ENCODE measurements around the gene LRP5.

LRP5 gene

GRCh38 chr11:68312117-68312779, at the start of gene LRP5:
Gene LRP5, plus strand, starts transcription at chr11:68312591. Its CDS starts 124 bp downstream, at chr11:68312715.
- DNase-seq = no peak

GRCh38 chr11:68263444-68264035, 48.9 kb upstream of the LRP5 start:
- DNase-seq = no peak

GRCh38 chr11:68264244-68264643, 48.1 kb upstream of the LRP5 start:
- DNase-seq = no peak

- DNase-seq = no peak
Measured at GRCh38 chr11:68264741-68265540, 47.5 kb upstream of the LRP5 start.

DNA sequence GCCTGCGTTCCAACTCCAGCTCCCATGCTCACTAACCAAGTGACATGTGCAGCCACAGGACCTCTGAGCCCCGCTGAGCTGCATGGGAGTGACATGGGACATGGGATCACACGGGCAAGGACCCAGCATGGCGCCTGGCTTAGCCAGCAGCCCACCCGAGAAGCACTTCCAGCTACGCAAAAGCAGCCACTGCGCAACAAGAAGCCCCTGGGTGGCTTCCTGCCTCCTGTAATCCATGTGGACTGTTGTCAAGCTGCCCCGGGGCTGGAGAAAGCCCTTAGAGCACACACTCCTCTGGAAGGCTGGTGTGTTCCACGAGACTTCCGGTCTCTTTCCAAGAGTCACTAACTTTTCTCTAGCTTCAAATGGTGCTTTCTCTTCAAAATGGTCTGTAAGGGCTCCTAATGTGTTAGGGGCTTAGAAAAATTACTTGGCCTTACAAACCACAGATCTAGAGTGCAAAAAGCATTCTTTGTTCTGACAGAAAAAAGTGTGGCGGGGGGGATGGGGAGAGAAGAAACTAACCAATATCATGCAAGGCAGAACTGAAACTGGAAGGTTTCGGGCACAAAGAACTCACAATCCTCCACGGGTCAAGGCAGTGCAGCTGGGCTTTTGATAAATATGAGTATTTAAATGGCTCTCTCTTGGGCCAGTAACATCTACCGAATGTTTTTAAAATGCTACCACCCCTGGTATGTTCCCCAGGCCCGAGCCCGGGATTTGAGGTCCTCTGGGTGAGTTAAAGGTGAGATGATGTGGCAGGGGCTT, 46.1 kb upstream of the LRP5 start:
- DNase-seq = no peak

DNA sequence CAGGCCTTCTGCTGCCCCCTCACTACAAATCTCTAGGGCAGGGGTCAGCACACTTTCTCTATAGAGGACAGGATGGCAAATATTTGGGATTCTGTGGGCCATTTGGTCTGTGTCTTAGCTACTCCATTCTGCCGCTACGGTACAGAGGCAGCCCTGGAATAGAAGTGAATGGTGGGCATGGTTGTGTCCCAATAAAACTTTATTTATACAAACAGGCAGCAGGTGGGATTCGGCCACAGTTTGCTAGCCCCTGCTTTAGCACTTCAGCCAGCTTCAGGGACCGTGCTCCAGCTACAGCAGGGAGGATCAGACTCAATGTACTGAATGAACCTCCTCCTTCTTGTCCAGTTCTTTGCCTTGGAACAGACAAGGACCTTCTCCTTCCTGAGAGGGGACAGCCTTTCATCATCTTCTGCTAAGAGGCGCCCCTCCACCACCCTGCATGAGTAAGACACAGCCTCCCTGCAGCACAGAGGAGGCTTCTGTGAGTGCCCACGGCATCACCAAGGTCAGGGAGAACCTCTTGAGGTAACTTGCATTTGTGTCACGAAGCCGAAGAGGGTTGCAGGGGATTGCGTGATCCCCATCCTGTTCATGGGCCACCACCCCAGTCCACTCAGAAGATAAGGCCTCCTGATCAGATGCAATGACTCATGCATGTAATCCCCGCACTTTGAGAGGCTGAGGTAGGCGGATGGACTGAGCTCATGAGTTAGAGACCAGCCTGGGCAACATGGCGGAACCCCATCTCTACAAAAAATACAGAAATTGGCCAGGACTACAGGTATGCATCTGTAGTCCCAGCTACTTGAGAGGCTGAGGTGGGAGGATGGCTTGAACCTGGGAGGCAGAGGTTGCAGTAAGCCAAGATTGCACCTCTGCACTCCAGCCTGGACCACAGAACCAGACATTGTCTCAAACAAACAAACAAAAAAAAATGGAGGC, 45.2 kb upstream of the LRP5 start:
- DNase-seq = no peak

DNA sequence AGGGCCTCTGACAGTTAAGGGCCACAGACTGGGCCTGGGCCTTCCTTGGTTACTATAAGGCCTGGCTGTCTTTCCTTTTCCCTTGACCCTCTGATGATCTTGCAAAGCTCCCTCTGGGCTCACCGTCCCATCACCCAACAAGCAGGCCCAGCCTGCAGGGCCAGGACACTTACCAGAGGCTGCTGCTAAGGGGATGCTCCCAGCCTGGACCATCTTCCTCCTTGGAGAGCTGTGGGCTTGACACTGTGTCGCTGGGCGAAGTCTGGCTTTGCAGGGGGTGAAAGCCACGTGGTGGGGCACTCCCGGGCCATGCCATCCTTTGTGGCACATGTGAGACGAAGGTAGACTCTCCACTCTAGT, 44.5 kb upstream of the LRP5 start:
- no peak for DNase-seq

DNA sequence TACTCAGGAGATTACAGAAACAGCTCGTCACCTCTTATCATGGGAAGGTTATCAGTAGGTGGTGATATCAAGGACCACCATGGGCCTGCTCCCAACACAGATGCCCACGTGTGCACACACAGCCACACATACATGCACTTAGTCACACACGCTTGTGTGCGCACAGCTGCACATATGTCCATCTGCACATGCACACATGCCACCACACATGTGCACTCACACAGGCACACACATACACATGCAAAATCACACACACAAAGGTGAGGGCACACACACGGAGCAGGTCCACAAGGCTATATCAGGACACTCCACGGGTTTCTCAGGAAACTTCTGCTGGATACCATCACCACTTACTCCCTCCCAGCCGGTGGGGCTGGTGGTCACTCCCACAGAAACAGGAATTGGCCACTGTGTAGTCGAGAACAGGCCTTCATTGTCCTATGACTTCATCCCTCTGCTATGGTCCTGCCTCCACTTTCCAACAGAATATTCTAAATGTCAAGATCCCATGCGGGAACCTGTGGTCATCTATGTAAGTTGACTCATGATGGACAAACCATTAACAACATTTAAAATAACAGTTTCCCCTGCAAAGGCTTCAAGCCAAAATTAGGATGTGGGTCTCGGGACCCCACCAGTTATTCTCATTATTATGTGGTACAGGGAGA, 42.8 kb upstream of the LRP5 start:
- no peak for DNase-seq

GRCh38 chr11:68270196-68271022, 42.0 kb upstream of the LRP5 start:
- DNase-seq = no peak

GRCh38 chr11:68271023-68271780, 41.2 kb upstream of the LRP5 start:
- peak in 2 of 4 experiments; percentile 27 to 44 for DNase-seq

GRCh38 chr11:68271781-68272608, 40.4 kb upstream of the LRP5 start, which contains the start of gene C11orf24:
Gene C11orf24, minus strand, starts transcription at chr11:68271973. Its CDS starts 8,206 bp downstream, at chr11:68263767.
- peak; percentile 85 to 90 (median 86) for DNase-seq

GRCh38 chr11:68273026-68273738, 39.2 kb upstream of the LRP5 start:
- no peak for DNase-seq

DNA sequence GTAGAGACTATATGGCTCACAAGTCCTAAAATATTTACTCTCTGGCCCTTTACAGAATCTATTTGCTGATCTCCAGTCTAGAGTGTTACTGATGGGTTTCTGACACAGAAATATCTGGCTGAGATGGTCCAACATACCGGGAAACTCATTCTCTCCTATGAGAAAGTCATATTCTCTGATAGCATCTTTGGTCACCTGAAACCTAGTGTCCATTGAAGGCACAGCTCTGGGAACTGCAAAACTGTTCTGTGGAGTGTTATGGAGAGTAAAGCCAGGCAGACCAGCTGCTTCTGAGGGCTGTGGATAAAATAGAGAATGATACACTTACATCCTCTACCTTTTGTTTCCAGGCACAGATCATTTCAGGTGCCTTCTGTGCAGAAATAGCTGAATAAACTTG, 38.1 kb upstream of the LRP5 start:
- no peak for DNase-seq

DNA sequence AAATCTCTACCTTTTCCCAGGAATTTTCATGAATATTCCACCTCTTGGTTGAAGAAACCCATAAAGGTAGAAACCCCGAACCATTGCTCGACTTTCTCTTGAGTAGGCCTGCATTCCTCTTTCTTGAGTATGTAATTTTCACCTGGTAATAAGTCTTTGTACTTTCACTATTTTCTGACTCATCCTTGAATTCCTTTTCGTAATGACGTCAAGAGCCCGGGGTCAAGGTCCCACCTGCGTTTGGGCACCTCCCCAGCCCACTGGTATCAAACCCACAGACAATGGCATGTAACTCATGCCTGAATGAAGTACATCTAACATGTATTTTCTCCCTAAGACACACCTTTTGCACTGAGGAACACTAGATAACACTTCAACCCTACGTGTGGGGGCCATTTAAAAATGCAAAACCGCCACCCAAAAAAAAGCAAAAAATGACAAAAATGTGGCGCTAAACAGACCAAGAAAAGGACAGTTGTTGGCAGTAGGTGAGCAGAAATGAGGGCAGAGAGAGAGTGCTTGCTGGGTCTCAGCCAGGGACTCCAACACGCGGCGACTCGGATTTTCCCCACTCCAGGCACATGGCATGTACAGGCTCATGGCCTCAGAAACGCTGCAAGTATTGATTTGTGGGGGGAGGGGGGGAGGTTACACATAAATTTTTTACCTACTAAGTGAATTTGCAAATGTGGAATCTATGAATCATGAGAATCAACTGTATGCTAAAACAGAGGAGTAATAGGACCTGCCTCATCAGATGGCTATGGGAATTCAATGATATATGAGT, 36.5 kb upstream of the LRP5 start:
- no peak for DNase-seq

- no peak for DNase-seq
Measured at GRCh38 chr11:68276861-68277260, 35.5 kb upstream of the LRP5 start.

- no peak for DNase-seq
Measured at GRCh38 chr11:68279676-68280075, 32.7 kb upstream of the LRP5 start.
